ENCODE measurements around the gene DLG3.

- TF ChIP-seq SP1 (IDR thresholded peaks at IDR 0.05) (no peak), YY1 (IDR thresholded peaks at IDR 0.05) (no peak), CTCF (IDR thresholded peaks at IDR 0.05; ENCODE audit: low read depth, low read length, missing input control) (no peak), RAD21 (IDR thresholded peaks at IDR 0.05) (no peak), GABPA (IDR thresholded peaks at IDR 0.05 in 1 of 2, conservative IDR thresholded peaks at IDR 0.05 in 1 of 2) (no peak)
Measured at GRCh38 chrX:70470850-70471289, 26.2 kb downstream of the DLG3 start.
